ENCODE data around the gene MOB3B.

The MOB3B gene

GRCh38 chr9:27394826-27395201, 134.8 kb downstream of the MOB3B start:
- Histone ChIP-seq H3K27me3 (ENCODE audit: control insufficient read depth, insufficient read depth, low read length) (no peaks in the 10 kb centered on the region), H3K4me1 (ENCODE audit: control insufficient read depth, insufficient read depth, low read length) (peaks cover 5% of the 10 kb centered on the region; the same call in 1 of the 2 replicates), H3K36me3 (ENCODE audit: control insufficient read depth, insufficient read depth, low read length) (no peaks in the 10 kb centered on the region), H3K9me3 (ENCODE audit: control insufficient read depth, insufficient read depth, low read length) (no peaks in the 10 kb centered on the region), H3K27ac (ENCODE audit: low read length) (no peak overlapping the region), H3K4me3 (ENCODE audit: low read length) (no peak overlapping the region)
- DNase-seq (ENCODE audit: low read depth, low spot score): no peak
- WGBS (ENCODE audit: insufficient coverage, insufficient read length): no CpG with 5 or more reads among the region's 3 CpGs

GRCh38 chr9:27394154-27394825, 135.3 kb downstream of the MOB3B start:
- H3K4me1 ChIP-seq (ENCODE audit: control insufficient read depth, insufficient read depth, low read length): peaks cover 4% of the 10 kb centered on the region; the same call in 1 of the 2 replicates
- H3K27ac ChIP-seq (ENCODE audit: low read length): no peak overlapping the region
- H3K27me3 ChIP-seq (ENCODE audit: control insufficient read depth, insufficient read depth, low read length): no peaks in the 10 kb centered on the region
- H3K4me3 ChIP-seq (ENCODE audit: low read length): no peak overlapping the region
- H3K36me3 ChIP-seq (ENCODE audit: control insufficient read depth, insufficient read depth, low read length): no peaks in the 10 kb centered on the region
- WGBS (ENCODE audit: insufficient coverage, insufficient read length): no CpG with 5 or more reads among the region's 4 CpGs
- H3K9me3 ChIP-seq (ENCODE audit: control insufficient read depth, insufficient read depth, low read length): no peaks in the 10 kb centered on the region
- DNase-seq (ENCODE audit: low read depth, low spot score): no peak

- H3K4me3 ChIP-seq (ENCODE audit: low read length): no peak overlapping the region
- no CpG with 5 or more reads among the region's 6 CpGs for WGBS (ENCODE audit: insufficient coverage, insufficient read length)
- H3K36me3 ChIP-seq (ENCODE audit: control insufficient read depth, insufficient read depth, low read length): no peaks in the 10 kb centered on the region
- H3K27ac ChIP-seq (ENCODE audit: low read length): no peak overlapping the region
- no peaks in the 10 kb centered on the region for H3K27me3 ChIP-seq (ENCODE audit: control insufficient read depth, insufficient read depth, low read length)
- H3K9me3 ChIP-seq (ENCODE audit: control insufficient read depth, insufficient read depth, low read length): no peaks in the 10 kb centered on the region
- no peaks in the 10 kb centered on the region; the same call in 1 of the 2 replicates for H3K4me1 ChIP-seq (ENCODE audit: control insufficient read depth, insufficient read depth, low read length)
- DNase-seq (ENCODE audit: low read depth, low spot score): no peak
Observed at GRCh38 chr9:27393054-27393846, 136.4 kb downstream of the MOB3B start.

- Histone ChIP-seq H3K27me3 (ENCODE audit: control insufficient read depth, insufficient read depth, low read length) (no peaks in the 10 kb centered on the region), H3K27ac (ENCODE audit: low read length) (no peak overlapping the region), H3K4me3 (ENCODE audit: low read length) (no peak overlapping the region), H3K36me3 (ENCODE audit: control insufficient read depth, insufficient read depth, low read length) (no peaks in the 10 kb centered on the region), H3K4me1 (ENCODE audit: control insufficient read depth, insufficient read depth, low read length) (no peaks in the 10 kb centered on the region; the same call in 1 of the 2 replicates), H3K9me3 (ENCODE audit: control insufficient read depth, insufficient read depth, low read length) (no peaks in the 10 kb centered on the region)
- no CpG with 5 or more reads among the region's 4 CpGs for WGBS (ENCODE audit: insufficient coverage, insufficient read length)
- no peak for DNase-seq (ENCODE audit: low read depth, low spot score)
Observed at GRCh38 chr9:27392451-27392850, 137.2 kb downstream of the MOB3B start.

- Histone ChIP-seq H3K27ac (ENCODE audit: low read length) (no peak overlapping the region), H3K27me3 (ENCODE audit: control insufficient read depth, insufficient read depth, low read length) (no peaks in the 10 kb centered on the region), H3K4me3 (ENCODE audit: low read length) (no peak overlapping the region), H3K36me3 (ENCODE audit: control insufficient read depth, insufficient read depth, low read length) (no peaks in the 10 kb centered on the region), H3K4me1 (ENCODE audit: control insufficient read depth, insufficient read depth, low read length) (no peaks in the 10 kb centered on the region; the same call in 1 of the 2 replicates), H3K9me3 (ENCODE audit: control insufficient read depth, insufficient read depth, low read length) (no peaks in the 10 kb centered on the region)
- no CpG with 5 or more reads among the region's 9 CpGs for WGBS (ENCODE audit: insufficient coverage, insufficient read length)
- DNase-seq (ENCODE audit: low read depth, low spot score): no peak
Observed at GRCh38 chr9:27391040-27391895, 138.3 kb downstream of the MOB3B start.

GRCh38 chr9:27388150-27388549, 141.5 kb downstream of the MOB3B start:
- Histone ChIP-seq H3K27ac (ENCODE audit: low read length) (no peak overlapping the region), H3K4me3 (ENCODE audit: low read length) (no peak overlapping the region), H3K9me3 (ENCODE audit: control insufficient read depth, insufficient read depth, low read length) (no peaks in the 10 kb centered on the region), H3K27me3 (ENCODE audit: control insufficient read depth, insufficient read depth, low read length) (no peaks in the 10 kb centered on the region), H3K36me3 (ENCODE audit: control insufficient read depth, insufficient read depth, low read length) (no peaks in the 10 kb centered on the region), H3K4me1 (ENCODE audit: control insufficient read depth, insufficient read depth, low read length) (no peaks in the 10 kb centered on the region)
- DNase-seq (ENCODE audit: low read depth, low spot score): no peak
- WGBS (ENCODE audit: insufficient coverage, insufficient read length): no CpG with 5 or more reads among the region's 2 CpGs

GRCh38 chr9:27387722-27388121, 141.9 kb downstream of the MOB3B start:
- no peak overlapping the region for H3K27ac ChIP-seq (ENCODE audit: low read length)
- H3K27me3 ChIP-seq (ENCODE audit: control insufficient read depth, insufficient read depth, low read length): no peaks in the 10 kb centered on the region
- H3K36me3 ChIP-seq (ENCODE audit: control insufficient read depth, insufficient read depth, low read length): no peaks in the 10 kb centered on the region
- H3K4me3 ChIP-seq (ENCODE audit: low read length): no peak overlapping the region
- DNase-seq (ENCODE audit: low read depth, low spot score): no peak
- no peaks in the 10 kb centered on the region for H3K9me3 ChIP-seq (ENCODE audit: control insufficient read depth, insufficient read depth, low read length)
- no peaks in the 10 kb centered on the region for H3K4me1 ChIP-seq (ENCODE audit: control insufficient read depth, insufficient read depth, low read length)
- WGBS (ENCODE audit: insufficient coverage, insufficient read length): no CpG with 5 or more reads among the region's 3 CpGs

GRCh38 chr9:27386571-27387091, 143.0 kb downstream of the MOB3B start:
- Histone ChIP-seq H3K4me3 (ENCODE audit: low read length) (no peak overlapping the region), H3K27ac (ENCODE audit: low read length) (no peak overlapping the region), H3K9me3 (ENCODE audit: control insufficient read depth, insufficient read depth, low read length) (no peaks in the 10 kb centered on the region), H3K27me3 (ENCODE audit: control insufficient read depth, insufficient read depth, low read length) (no peaks in the 10 kb centered on the region), H3K4me1 (ENCODE audit: control insufficient read depth, insufficient read depth, low read length) (no peaks in the 10 kb centered on the region), H3K36me3 (ENCODE audit: control insufficient read depth, insufficient read depth, low read length) (no peaks in the 10 kb centered on the region)
- no CpG with 5 or more reads among the region's 4 CpGs for WGBS (ENCODE audit: insufficient coverage, insufficient read length)
- no peak for DNase-seq (ENCODE audit: low read depth, low spot score)

GRCh38 chr9:27385606-27386322, 143.8 kb downstream of the MOB3B start:
- no peak for DNase-seq (ENCODE audit: low read depth, low spot score)
- Histone ChIP-seq H3K36me3 (ENCODE audit: control insufficient read depth, insufficient read depth, low read length) (no peaks in the 10 kb centered on the region), H3K4me1 (ENCODE audit: control insufficient read depth, insufficient read depth, low read length) (no peaks in the 10 kb centered on the region), H3K27me3 (ENCODE audit: control insufficient read depth, insufficient read depth, low read length) (no peaks in the 10 kb centered on the region), H3K27ac (ENCODE audit: low read length) (no peak overlapping the region), H3K4me3 (ENCODE audit: low read length) (no peak overlapping the region), H3K9me3 (ENCODE audit: control insufficient read depth, insufficient read depth, low read length) (no peaks in the 10 kb centered on the region)
- WGBS (ENCODE audit: insufficient coverage, insufficient read length): no CpG with 5 or more reads among the region's 4 CpGs

Data from iPS DF 6.9 (cell line).